Thyroid gland (tissue), 4 donors: ENCODE results near the gene KIFBP. TPM values are rescaled to one million over a fixed set of nuclear protein-coding genes. Genes with fewer than 3 reads are reported as not detected.
"Not testable (repeated sequence)": the region's sequence is repeated elsewhere in the genome, so short reads cannot be mapped to it uniquely, and the experiment has no call there.

ENCODE experiments used
- DNase-seq, 2 donors: peaks; one replicate each; pipeline ENCODE4 v3.0.0-alpha.2; 2019
- H3K27ac ChIP-seq, 3 donors: fragments of 200-600 bp; sonication (generic); 1 replicate in 2 of 3; 2 replicates in 1 of 3; pipeline ENCODE4 v1.5.1; 2016 to 2019; ENCODE audit warnings: mild to moderate bottlenecking in 1 of 3, moderate library complexity in 1 of 3
- H3K27me3 ChIP-seq: fragments of 200-600 bp; sonication (generic); one replicate; pipeline ENCODE4 v1.5.1; 2019
- H3K36me3 ChIP-seq, 2 donors: fragments of 200-600 bp; sonication (generic); one replicate each; pipeline ENCODE4 v1.5.1; 2016 to 2019
- H3K4me1 ChIP-seq, 2 donors: fragments of 200-600 bp; sonication (generic); one replicate each; pipeline ENCODE4 v1.5.1; 2017 to 2019
- H3K4me3 ChIP-seq, 3 donors: fragments of 200-600 bp; sonication (generic); replicated peaks in 1 of 3; 1 replicate in 2 of 3; 2 replicates in 1 of 3; pipeline ENCODE4 v1.5.1; 2016; ENCODE audit warnings: mild to moderate bottlenecking in 1 of 3
- H3K9me3 ChIP-seq: fragments of 200-600 bp; sonication (generic); one replicate; pipeline ENCODE4 v1.5.1; 2017
- CTCF ChIP-seq, 6 experiments: fragments of 200-600 bp in 3 of 6; fragments of 450-650 bp in 3 of 6; sonication (generic) in 3 of 6; IDR thresholded peaks; one replicate each; pipeline ENCODE4 v1.5.1; 2016 to 2019; ENCODE audit warnings: antibody characterized with exemption in 6 of 6, mild to moderate bottlenecking in 2 of 6, inconsistent platforms in 1 of 6, moderate library complexity in 1 of 6
- POLR2A ChIP-seq, 2 donors: fragments of 450-650 bp; IDR thresholded peaks; one replicate each; pipeline ENCODE4 v1.6.1; 2017; ENCODE audit warnings: antibody characterized with exemption in 2 of 2, mild to moderate bottlenecking in 2 of 2, moderate library complexity in 1 of 2
- WGBS, 2 donors: methylation state at CpG; one replicate each; pipeline ENCODE4 v1.1.5; 2017; 5-methylcytosine and 5-hydroxymethylcytosine counted together
- intact Hi-C: fragments of 100-400 bp; cut with DNase I; formaldehyde crosslinking; loops from one replicate; pipeline ENCODE4 v1.15.1; 2023
- total RNA-seq, 4 donors: library from RNA; depleted of rRNA; stranded (reverse); fragments of >200 nt; gene quantifications; one replicate each; pipeline ENCODE4 v1.2.3, GENCODE V29; 2016

Gene KIFBP
- 10 to 100 TPM; 37.9 to 54.1 (median 42.8) TPM for total RNA-seq

DNA sequence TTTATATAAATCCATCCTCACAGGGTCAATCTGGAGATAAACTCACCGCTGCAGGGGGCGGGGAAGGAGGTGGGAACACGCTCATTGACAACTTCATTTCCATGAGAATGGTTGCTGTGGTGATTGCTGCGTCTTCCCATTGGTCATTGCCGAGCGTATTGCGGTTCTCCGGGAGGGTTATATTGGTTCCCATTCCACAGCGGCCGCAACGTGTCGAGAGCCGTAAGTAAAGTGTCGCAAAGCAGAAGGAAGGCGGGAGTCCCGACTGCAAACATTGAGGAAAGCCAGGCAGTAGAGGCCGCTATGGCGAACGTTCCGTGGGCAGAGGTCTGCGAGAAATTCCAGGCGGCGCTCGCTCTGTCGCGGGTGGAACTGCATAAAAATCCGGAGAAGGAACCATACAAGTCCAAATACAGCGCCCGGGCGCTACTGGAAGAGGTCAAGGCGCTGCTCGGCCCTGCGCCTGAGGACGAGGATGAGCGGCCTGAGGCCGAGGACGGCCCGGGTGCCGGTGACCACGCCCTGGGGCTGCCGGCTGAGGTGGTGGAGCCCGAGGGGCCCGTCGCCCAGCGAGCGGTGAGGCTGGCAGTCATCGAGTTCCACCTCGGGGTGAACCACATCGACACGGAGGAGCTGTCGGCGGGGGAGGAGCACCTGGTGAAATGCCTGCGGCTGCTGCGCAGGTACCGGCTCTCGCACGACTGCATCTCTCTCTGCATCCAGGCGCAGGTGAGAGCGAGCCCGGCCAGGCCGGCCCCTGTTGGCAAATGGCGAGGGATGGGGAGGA is at the start of gene KIFBP:
KIFBP (plus strand) TSS at position 274 of the 787 bp plus-strand sequence; CDS start at position 304, 30 bp downstream.
- Histone ChIP-seq H3K4me1 (peaks cover 29 to 48% of the 10 kb centered on the region in 2 donors), H3K4me3 (peak within 1 kb of the TSS; percentile 70 to 95 (median 90)), H3K36me3 (peaks cover 0 to 11% of the 10 kb centered on the region in 2 donors), H3K27ac (peak within 1 kb of the TSS; percentile 33 to 84 (median 84)), H3K9me3 (no peaks in the 10 kb centered on the region), H3K27me3 (no peaks in the 10 kb centered on the region)
- peak; percentile 96 to 97 for DNase-seq
- intact Hi-C loops = no loop called here
- 0% methylated on average over 11 to 29 of the region's 62 CpGs for WGBS, 2 donors
- TF ChIP-seq POLR2A (IDR thresholded peaks at IDR 0.05) = peak in 1 of 2 donors; percentile 91
- peak in 4 of 6 experiments; percentile 23 to 40 (median 32) for TF ChIP-seq CTCF (IDR thresholded peaks at IDR 0.05)

DNA sequence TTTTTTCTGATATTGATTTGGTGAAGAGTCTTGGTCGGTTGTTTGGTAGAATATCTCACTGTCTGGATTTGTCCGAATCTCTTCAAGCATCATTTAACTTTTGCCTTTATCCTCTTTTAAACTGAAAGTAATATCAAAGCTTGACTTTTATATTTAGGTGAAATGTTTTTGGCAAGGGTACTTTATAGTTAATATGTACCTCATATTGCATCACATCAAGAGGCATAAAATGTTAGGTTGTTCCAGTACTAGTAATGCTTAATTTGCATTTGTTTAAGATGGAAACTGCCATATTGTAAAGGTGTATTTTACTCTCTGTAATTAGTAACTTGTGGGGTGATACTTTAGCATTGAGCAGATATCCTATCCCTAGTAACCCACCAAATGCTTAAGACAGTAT is 49.7 kb upstream of the KIFBP start:
- no peaks in the 10 kb centered on the region for H3K27me3 ChIP-seq
- peaks cover 10 to 25% of the 10 kb centered on the region in 2 donors for H3K36me3 ChIP-seq
- H3K9me3 ChIP-seq = no peaks in the 10 kb centered on the region
- no peaks in the 10 kb centered on the region for H3K4me1 ChIP-seq
- DNase-seq = no peak
- no peak overlapping the region for H3K4me3 ChIP-seq
- H3K27ac ChIP-seq = no peak overlapping the region
- no peak for TF ChIP-seq POLR2A (IDR thresholded peaks at IDR 0.05)
- no peak for TF ChIP-seq CTCF (IDR thresholded peaks at IDR 0.05)
- whole genome bisulfite sequencing, 2 donors = 91 to 95% methylated on average over 2 of the region's 2 CpGs
- intact Hi-C loops = no loop called here

DNA sequence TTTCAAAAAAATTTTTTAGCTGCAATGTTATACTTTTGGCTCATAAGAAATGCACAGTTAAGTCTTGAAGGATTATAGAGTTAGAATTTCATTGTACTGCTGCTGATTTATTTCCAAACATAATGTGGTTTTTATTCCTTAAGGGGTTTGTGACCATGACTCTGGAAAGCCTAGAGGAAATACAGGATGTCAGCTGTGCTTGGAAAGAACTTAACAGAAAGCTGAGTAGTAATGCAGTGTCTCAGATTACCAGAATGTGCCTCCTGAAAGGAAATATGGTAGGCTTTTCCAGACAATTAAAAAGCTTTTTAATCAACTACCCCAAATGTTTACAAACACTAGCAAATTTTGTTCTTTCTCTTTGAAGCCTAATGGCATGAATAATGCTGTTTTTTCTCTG is 47.7 kb upstream of the KIFBP start:
- H3K27ac ChIP-seq, H3K4me3 ChIP-seq, intact Hi-C loops, H3K27me3 ChIP-seq, H3K4me1 ChIP-seq, DNase-seq, H3K9me3 ChIP-seq: not testable (repeated sequence)
- H3K36me3 ChIP-seq = peaks cover 15 to 18% of the 10 kb centered on the region in 2 donors

GRCh38 chr10:68950598-68950997 is 38.0 kb upstream of the KIFBP start:
- no peaks in the 10 kb centered on the region for H3K27me3 ChIP-seq
- peaks cover 22 to 33% of the 10 kb centered on the region in 2 donors for H3K36me3 ChIP-seq
- WGBS, 2 donors = 91 to 95% methylated on average over 3 of the region's 3 CpGs
- intact Hi-C loops = no loop called here
- H3K9me3 ChIP-seq = no peaks in the 10 kb centered on the region
- H3K4me1 ChIP-seq = peaks cover 0 to 6% of the 10 kb centered on the region in 2 donors
- TF ChIP-seq CTCF (IDR thresholded peaks at IDR 0.05) (no peak), POLR2A (IDR thresholded peaks at IDR 0.05) (no peak)
- no peak for DNase-seq
- no peak overlapping the region for H3K4me3 ChIP-seq
- H3K27ac ChIP-seq = no peak overlapping the region

GRCh38 chr10:68954904-68955303 is 33.7 kb upstream of the KIFBP start:
- Histone ChIP-seq H3K27ac (no peak overlapping the region), H3K4me3 (no peak overlapping the region), H3K9me3 (no peaks in the 10 kb centered on the region), H3K4me1 (peaks cover 0 to 20% of the 10 kb centered on the region in 2 donors), H3K27me3 (no peaks in the 10 kb centered on the region), H3K36me3 (peaks cover 0 to 3% of the 10 kb centered on the region in 2 donors)
- WGBS, 2 donors = 87 to 88% methylated on average over 12 of the region's 12 CpGs
- TF ChIP-seq CTCF (IDR thresholded peaks at IDR 0.05) (no peak), POLR2A (IDR thresholded peaks at IDR 0.05) (no peak)
- DNase-seq = no peak
- intact Hi-C loops = no loop called here
